ENCODE data around the gene TRAF2.

Gene TRAF2

DNA sequence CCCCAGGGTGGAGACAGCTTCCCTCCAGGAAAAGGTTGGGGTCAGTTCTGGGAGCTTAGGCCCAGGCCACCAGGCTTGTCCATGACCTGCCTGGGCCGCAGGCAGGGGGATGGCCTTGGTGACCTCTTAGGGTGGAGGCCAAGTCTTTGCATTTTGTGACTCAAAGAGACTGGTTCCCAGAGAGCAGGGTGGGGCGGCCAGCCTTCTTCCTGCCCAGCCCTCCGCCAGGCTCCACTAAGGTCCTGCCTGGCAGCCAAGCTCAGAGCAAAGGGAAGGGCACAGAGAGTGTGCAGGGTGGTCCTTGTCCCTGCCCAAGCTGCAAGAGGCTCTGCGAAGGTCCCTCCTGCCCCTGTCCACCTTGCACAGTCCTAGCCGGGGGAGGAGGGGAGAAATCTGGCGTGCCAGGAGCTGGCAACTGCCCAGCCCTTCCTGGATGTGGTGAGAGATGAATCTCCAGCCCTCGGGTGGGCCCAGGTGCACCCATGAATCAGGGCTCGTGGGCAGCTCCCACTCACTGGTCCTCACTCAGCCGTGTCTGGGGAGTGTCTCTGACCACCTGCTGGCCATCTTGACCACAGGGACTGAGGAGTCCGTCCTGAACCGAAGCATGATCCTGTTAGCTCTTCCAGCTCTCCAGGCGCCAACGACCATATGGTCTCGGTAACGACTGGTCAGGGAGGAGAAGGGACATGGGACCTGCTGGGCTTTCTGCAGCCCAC, 88.7 kb downstream of the TRAF2 start:
- peak; percentile 57 for DNase-seq (ENCODE audit: low spot score)
- ChIA-PET CTCF (interaction anchor here (0.6 to 1.8 kb wide), 8 partner anchors 10 to 118 kb away, joined by 3 to 6 read pairs (median 4); partner anchors contain the start of gene NPDC1), POLR2A (ENCODE audit: low non-redundant PET) (interaction anchor here (0.6 to 1.0 kb wide), 2 partner anchors 17 to 89 kb away, joined by 6 to 9 read pairs; partner anchors contain the start of gene PAXX)
- TF ChIP-seq, protein P1, sequence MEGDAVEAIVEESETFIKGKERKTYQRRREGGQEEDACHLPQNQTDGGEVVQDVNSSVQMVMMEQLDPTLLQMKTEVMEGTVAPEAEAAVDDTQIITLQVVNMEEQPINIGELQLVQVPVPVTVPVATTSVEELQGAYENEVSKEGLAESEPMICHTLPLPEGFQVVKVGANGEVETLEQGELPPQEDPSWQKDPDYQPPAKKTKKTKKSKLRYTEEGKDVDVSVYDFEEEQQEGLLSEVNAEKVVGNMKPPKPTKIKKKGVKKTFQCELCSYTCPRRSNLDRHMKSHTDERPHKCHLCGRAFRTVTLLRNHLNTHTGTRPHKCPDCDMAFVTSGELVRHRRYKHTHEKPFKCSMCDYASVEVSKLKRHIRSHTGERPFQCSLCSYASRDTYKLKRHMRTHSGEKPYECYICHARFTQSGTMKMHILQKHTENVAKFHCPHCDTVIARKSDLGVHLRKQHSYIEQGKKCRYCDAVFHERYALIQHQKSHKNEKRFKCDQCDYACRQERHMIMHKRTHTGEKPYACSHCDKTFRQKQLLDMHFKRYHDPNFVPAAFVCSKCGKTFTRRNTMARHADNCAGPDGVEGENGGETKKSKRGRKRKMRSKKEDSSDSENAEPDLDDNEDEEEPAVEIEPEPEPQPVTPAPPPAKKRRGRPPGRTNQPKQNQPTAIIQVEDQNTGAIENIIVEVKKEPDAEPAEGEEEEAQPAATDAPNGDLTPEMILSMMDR (conservative IDR thresholded peaks at IDR 0.05; ENCODE audit: low read depth), result no peak
- H3K27ac ChIP-seq, result peak overlapping the region; percentile 80

DNA sequence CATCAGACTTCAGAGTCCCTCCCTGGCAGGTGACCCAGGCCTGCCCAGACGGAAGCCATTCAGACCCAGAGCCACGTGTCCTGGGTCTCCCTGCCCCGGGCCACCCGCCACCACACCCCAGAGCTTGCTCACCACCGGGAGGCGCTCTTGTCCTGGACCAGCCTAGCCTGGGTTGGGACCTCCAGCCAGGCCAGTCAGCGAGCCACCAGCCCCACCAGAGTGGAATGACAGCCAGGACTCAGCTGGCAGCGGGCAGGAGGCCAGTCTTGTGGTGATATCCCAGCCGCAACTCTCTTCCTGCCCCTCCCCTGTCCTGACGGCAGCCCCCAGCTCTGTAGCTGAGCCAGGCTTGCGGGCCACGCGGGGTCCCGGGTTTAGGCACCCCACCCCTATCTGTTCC, 89.3 kb downstream of the TRAF2 start:
- TF ChIP-seq, protein P1 (conservative IDR thresholded peaks at IDR 0.05; ENCODE audit: low read depth), result no peak; the same call in 1 of the 2 replicates
- no peak for DNase-seq (ENCODE audit: low spot score)
- peak overlapping the region; percentile 80 for H3K27ac ChIP-seq
- ChIA-PET CTCF (interaction anchor here (0.6 to 1.8 kb wide), 8 partner anchors 17 to 258 kb away, joined by 3 to 6 read pairs (median 3); partner anchors contain the start of gene PAXX), POLR2A (ENCODE audit: low non-redundant PET) (interaction anchor here (0.6 to 1.0 kb wide), 2 partner anchors 17 to 89 kb away, joined by 6 to 9 read pairs; partner anchors contain the start of gene PAXX)
